ENCODE measurements around the gene ITIH4.
A peak's percentile ranks its signal among the peaks of the same experiment; 100 is the strongest.

The ITIH4 gene

DNA sequence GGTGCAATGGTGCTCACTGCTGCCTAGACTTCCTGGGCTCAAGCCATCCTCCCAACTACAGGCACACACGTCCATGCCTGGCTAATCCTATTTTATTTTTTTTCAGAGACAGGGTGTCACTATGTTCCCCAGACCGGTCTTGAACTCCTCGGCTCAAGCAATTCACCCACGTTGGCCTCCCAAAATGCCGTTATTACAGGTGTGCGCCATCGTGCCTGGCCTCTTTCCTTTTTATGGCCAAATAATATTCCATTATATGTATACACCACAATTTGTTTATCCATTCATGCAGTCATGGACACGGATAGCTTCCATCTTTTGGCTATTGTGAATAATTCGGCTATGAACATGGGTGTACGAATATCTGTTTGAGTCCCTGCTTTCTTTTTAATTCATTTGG lies 58.8 kb downstream of the ITIH4 start:
- peak overlapping the region in 1 of 2 donors; percentile 99 for H3K4me3 ChIP-seq (ENCODE audit: low read length in 2 of 2)
- H3K36me3 ChIP-seq (ENCODE audit: control insufficient read depth in 2 of 2, insufficient read depth in 2 of 2, low read length in 2 of 2) = no peaks in the 10 kb centered on the region
- no peaks in the 10 kb centered on the region for H3K27me3 ChIP-seq (ENCODE audit: control insufficient read depth in 2 of 2, insufficient read depth in 2 of 2, low read length in 2 of 2)
- peaks cover 5 to 9% of the 10 kb centered on the region in 2 donors for H3K4me1 ChIP-seq (ENCODE audit: control insufficient read depth in 2 of 2, insufficient read depth in 2 of 2, low read length in 2 of 2)
- no peaks in the 10 kb centered on the region for H3K9me3 ChIP-seq (ENCODE audit: control insufficient read depth in 2 of 2, low read length in 2 of 2)
- no peak overlapping the region for H3K9ac ChIP-seq (ENCODE audit: low read depth in 1 of 2, low read length in 2 of 2)
- no peak overlapping the region for H3K27ac ChIP-seq (ENCODE audit: low read depth in 2 of 2, low read length in 2 of 2)

DNA sequence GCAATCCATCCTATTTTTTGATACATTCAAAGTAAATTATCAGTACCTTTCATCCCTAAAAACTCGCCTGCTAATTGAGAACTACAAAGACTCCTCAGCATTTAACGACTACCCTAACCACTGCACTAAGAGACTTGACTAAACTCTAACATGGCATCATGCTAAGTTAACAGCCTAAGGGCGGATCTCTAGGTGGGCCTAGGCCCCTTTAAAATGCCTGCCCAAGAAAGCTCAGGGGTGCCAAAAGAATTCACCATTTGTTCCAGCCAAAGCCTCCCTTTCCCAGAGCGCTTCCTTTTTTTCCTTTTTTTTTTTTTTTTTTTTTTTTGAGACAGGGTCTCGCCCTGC lies 59.2 kb downstream of the ITIH4 start:
- Histone ChIP-seq H3K4me1 (ENCODE audit: control insufficient read depth in 2 of 2, insufficient read depth in 2 of 2, low read length in 2 of 2) (peaks cover 5 to 9% of the 10 kb centered on the region in 2 donors), H3K36me3 (ENCODE audit: control insufficient read depth in 2 of 2, insufficient read depth in 2 of 2, low read length in 2 of 2) (peaks cover 0 to under 1% of the 10 kb centered on the region in 2 donors), H3K4me3 (ENCODE audit: low read length in 2 of 2) (peak overlapping the region; percentile 81 to 99), H3K27me3 (ENCODE audit: control insufficient read depth in 2 of 2, insufficient read depth in 2 of 2, low read length in 2 of 2) (no peaks in the 10 kb centered on the region), H3K9me3 (ENCODE audit: control insufficient read depth in 2 of 2, low read length in 2 of 2) (no peaks in the 10 kb centered on the region), H3K9ac (ENCODE audit: low read depth in 1 of 2, low read length in 2 of 2) (peak overlapping the region; percentile 74 to 84), H3K27ac (ENCODE audit: low read depth in 2 of 2, low read length in 2 of 2) (peak overlapping the region; percentile 68 to 70)

DNA sequence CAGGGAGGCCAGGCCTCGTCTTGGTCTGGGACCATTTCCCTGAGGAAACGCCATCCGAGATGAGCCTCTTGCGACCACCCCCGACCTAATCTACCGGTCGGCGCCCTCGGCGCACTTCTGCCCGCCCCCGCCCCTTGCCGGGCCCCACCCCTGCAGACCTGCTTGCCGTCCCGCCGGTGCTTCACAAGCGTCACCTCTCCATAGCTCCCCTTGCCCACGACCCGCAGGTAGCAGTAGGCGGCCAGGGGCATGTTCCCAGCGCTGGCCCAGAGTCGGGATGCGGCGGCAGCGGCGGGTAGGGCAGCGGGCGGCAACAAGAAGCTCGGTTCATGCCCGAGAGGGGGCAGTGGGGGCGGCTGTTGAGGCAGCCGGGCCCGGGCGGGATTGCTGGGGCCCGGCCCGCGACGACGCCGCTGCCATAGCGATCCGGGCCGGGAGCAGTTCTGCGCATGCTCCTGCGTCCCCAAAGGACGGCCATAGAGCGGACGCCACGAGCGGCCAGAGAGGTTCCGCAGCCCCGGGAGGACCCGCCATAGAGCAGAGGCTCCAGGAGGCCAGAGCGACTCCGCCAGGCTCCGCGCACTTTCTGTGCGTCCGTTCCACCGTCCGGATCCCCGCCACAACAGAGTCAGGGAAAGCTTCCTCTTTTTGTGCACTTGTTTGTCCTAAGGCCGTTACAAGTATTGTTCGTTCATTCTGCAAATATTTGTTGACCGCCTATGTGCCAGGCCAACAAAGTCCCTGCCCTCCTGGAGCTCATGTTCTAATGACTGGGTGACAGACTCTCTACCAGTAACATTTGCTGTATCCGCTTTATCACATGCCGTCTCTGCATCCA lies 59.8 kb downstream of the ITIH4 start, which contains the start of gene NEK4:
Gene NEK4, minus strand, starts transcription at position 445 of the 838 bp plus-strand sequence. Its CDS starts 194 bp downstream, at position 251.
- Histone ChIP-seq H3K4me3 (ENCODE audit: low read length in 2 of 2) (peak within 1 kb of the TSS; percentile 81 to 99), H3K9me3 (ENCODE audit: control insufficient read depth in 2 of 2, low read length in 2 of 2) (no peaks in the 10 kb centered on the region), H3K9ac (ENCODE audit: low read depth in 1 of 2, low read length in 2 of 2) (peak within 1 kb of the TSS; percentile 74 to 84), H3K27me3 (ENCODE audit: control insufficient read depth in 2 of 2, insufficient read depth in 2 of 2, low read length in 2 of 2) (no peaks in the 10 kb centered on the region), H3K27ac (ENCODE audit: low read depth in 2 of 2, low read length in 2 of 2) (peak within 1 kb of the TSS; percentile 68 to 70), H3K4me1 (ENCODE audit: control insufficient read depth in 2 of 2, insufficient read depth in 2 of 2, low read length in 2 of 2) (peaks cover 5 to 9% of the 10 kb centered on the region in 2 donors), H3K36me3 (ENCODE audit: control insufficient read depth in 2 of 2, insufficient read depth in 2 of 2, low read length in 2 of 2) (peaks cover 0 to 5% of the 10 kb centered on the region in 2 donors)

DNA sequence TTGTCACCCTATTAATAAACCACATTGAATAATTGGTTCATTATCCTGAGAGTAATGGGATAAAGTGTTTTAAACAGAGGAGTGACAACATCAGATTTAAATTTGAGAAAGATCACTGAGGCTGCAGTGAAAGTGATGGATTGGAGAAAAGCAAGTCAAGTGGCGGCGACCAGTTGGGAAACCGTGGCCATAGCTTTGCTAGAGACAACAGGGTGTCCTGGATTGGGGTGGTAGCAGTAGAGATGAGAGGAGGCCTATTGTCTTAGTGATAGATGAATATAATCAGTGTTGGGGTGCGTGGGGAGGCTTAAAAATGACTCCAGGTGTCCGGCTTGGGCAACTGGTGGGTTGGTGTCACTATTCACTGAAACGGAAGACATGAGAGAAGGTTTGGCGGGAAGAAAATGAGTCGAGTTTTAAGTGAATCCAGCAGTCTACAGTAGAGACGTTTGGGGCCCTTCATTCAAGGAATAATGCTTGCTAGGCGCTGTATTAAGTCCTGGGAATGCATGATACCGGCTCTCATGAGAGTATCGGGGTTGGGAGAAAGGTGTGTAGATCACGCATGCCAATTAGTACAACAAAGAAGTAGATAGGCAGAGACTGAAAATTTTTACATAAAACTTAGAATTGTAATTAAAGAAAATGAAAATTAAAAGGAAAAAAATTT lies 60.6 kb downstream of the ITIH4 start:
- H3K27me3 ChIP-seq (ENCODE audit: control insufficient read depth in 2 of 2, insufficient read depth in 2 of 2, low read length in 2 of 2) = no peaks in the 10 kb centered on the region
- peak overlapping the region; percentile 61 to 74 for H3K9ac ChIP-seq (ENCODE audit: low read depth in 1 of 2, low read length in 2 of 2)
- peaks cover 5 to 9% of the 10 kb centered on the region in 2 donors for H3K4me1 ChIP-seq (ENCODE audit: control insufficient read depth in 2 of 2, insufficient read depth in 2 of 2, low read length in 2 of 2)
- peaks cover 0 to 10% of the 10 kb centered on the region in 2 donors for H3K36me3 ChIP-seq (ENCODE audit: control insufficient read depth in 2 of 2, insufficient read depth in 2 of 2, low read length in 2 of 2)
- H3K4me3 ChIP-seq (ENCODE audit: low read length in 2 of 2) = peak overlapping the region; percentile 81 to 99
- no peaks in the 10 kb centered on the region for H3K9me3 ChIP-seq (ENCODE audit: control insufficient read depth in 2 of 2, low read length in 2 of 2)
- H3K27ac ChIP-seq (ENCODE audit: low read depth in 2 of 2, low read length in 2 of 2) = no peak overlapping the region

DNA sequence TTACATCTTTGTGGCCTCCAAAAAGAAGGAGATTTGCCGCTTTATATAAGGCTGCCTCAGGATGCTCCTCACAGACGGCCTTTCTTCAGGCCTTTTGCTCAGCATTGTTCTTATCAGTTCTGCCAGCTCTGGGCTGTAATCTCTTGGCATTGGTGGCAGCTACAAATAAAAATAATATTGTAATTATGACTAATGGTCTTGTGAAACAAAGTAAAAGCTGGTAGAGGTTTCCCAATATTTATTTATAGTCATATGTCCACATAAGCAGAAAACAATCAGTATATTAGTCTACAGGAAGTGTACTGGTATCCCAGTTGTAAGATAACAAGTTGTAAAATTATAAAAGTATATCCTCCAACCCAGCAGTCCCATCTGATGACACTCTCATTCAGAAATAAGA lies 67.0 kb downstream of the ITIH4 start:
- peaks cover 27 to 46% of the 10 kb centered on the region in 2 donors for H3K36me3 ChIP-seq (ENCODE audit: control insufficient read depth in 2 of 2, insufficient read depth in 2 of 2, low read length in 2 of 2)
- no peaks in the 10 kb centered on the region for H3K4me1 ChIP-seq (ENCODE audit: control insufficient read depth in 2 of 2, insufficient read depth in 2 of 2, low read length in 2 of 2)
- no peaks in the 10 kb centered on the region for H3K9me3 ChIP-seq (ENCODE audit: control insufficient read depth in 2 of 2, low read length in 2 of 2)
- no peak overlapping the region for H3K27ac ChIP-seq (ENCODE audit: low read depth in 2 of 2, low read length in 2 of 2)
- no peak overlapping the region for H3K9ac ChIP-seq (ENCODE audit: low read depth in 1 of 2, low read length in 2 of 2)
- H3K27me3 ChIP-seq (ENCODE audit: control insufficient read depth in 2 of 2, insufficient read depth in 2 of 2, low read length in 2 of 2) = no peaks in the 10 kb centered on the region
- H3K4me3 ChIP-seq (ENCODE audit: low read length in 2 of 2) = no peak overlapping the region
